ENCODE data around the gene WDR5B. TPM values are rescaled to one million over a fixed set of nuclear protein-coding genes. Genes with fewer than 3 reads are reported as not detected.

The WDR5B gene
- total RNA-seq, 1 donor from 2014 or later, result 11.8 TPM

GRCh38 chr3:122416966-122417365 is 1.1 kb upstream of the WDR5B start:
- H3K4me1 ChIP-seq, result peaks cover 11% of the 10 kb centered on the region
- H4K20me1 ChIP-seq (ENCODE audit: low read depth), result no peaks in the 10 kb centered on the region
- TF ChIP-seq EZH2phosphoT487 (IDR thresholded peaks at IDR 0.05) (no peak), EZH2 (IDR thresholded peaks at IDR 0.05) (no peak)
- H3K27ac ChIP-seq, result no peak overlapping the region
- Mint-ChIP-seq H3K4me1 (peaks cover 26% of the 10 kb centered on the region), H3K27ac (peak overlapping the region; percentile 99), H3K9me3 (no peaks in the 10 kb centered on the region), H3K4me3 (peak overlapping the region; percentile 99), H3K36me3 (peaks cover 4% of the 10 kb centered on the region), H3K27me3 (ENCODE audit: insufficient read depth, low read depth) (peaks cover 4% of the 10 kb centered on the region)
- peak overlapping the region; percentile 89 for H3K4me3 ChIP-seq
- H3K36me3 ChIP-seq, result no peaks in the 10 kb centered on the region
- peak; percentile 7 for DNase-seq (ENCODE audit: low spot score)
- no peaks in the 10 kb centered on the region for H3K9me3 ChIP-seq (ENCODE audit: low read depth)
- H3K27me3 ChIP-seq, result no peaks in the 10 kb centered on the region
- peaks cover 57% of the 10 kb centered on the region for H3K79me2 ChIP-seq (ENCODE audit: low read depth)
- H2AFZ ChIP-seq (replicated peaks), result no peak overlapping the region
- H3K4me2 ChIP-seq, result peak overlapping the region; percentile 89
- peak overlapping the region; percentile 87 for H3K9ac ChIP-seq
- peaks cover 12% of the 10 kb centered on the region for H3F3A ChIP-seq (ENCODE audit: low read depth)

GRCh38 chr3:122415104-122415744 is 638 bp downstream of the WDR5B start:
- H3F3A ChIP-seq (ENCODE audit: low read depth), result peaks cover 3% of the 10 kb centered on the region
- peaks cover under 1% of the 10 kb centered on the region for H3K36me3 Mint-ChIP-seq
- peak overlapping the region; percentile 99 for H3K4me3 Mint-ChIP-seq
- peak overlapping the region; percentile 86 for H2AFZ ChIP-seq (replicated peaks)
- peaks cover 26% of the 10 kb centered on the region for H3K4me1 Mint-ChIP-seq
- peaks cover 11% of the 10 kb centered on the region for H3K4me1 ChIP-seq
- no peaks in the 10 kb centered on the region for H4K20me1 ChIP-seq (ENCODE audit: low read depth)
- peak; percentile 67 for DNase-seq (ENCODE audit: low spot score)
- H3K9ac ChIP-seq, result peak overlapping the region; percentile 87
- no peaks in the 10 kb centered on the region for H3K36me3 ChIP-seq
- H3K27me3 Mint-ChIP-seq (ENCODE audit: insufficient read depth, low read depth), result peaks cover 4% of the 10 kb centered on the region
- H3K27ac ChIP-seq, result no peak overlapping the region
- H3K4me2 ChIP-seq, result peak overlapping the region; percentile 89
- H3K4me3 ChIP-seq, result peak overlapping the region; percentile 89
- H3K27me3 ChIP-seq, result no peaks in the 10 kb centered on the region
- peak overlapping the region; percentile 88 for H3K27ac Mint-ChIP-seq
- TF ChIP-seq EZH2phosphoT487 (IDR thresholded peaks at IDR 0.05) (no peak), EZH2 (IDR thresholded peaks at IDR 0.05) (no peak)
- no peaks in the 10 kb centered on the region for H3K9me3 Mint-ChIP-seq
- no peaks in the 10 kb centered on the region for H3K9me3 ChIP-seq (ENCODE audit: low read depth)
- peaks cover 52% of the 10 kb centered on the region for H3K79me2 ChIP-seq (ENCODE audit: low read depth)

- H3K4me3 ChIP-seq, result peak overlapping the region; percentile 89
- peaks cover 11% of the 10 kb centered on the region for H3K4me1 ChIP-seq
These were observed 1.5 kb downstream of the WDR5B start for GRCh38 chr3:122414391-122414790.

GRCh38 chr3:122410639-122411038 is 5.2 kb downstream of the WDR5B start:
- no peaks in the 10 kb centered on the region for H3F3A ChIP-seq (ENCODE audit: low read depth)
- no peak overlapping the region for H3K27ac ChIP-seq
- peaks cover 24% of the 10 kb centered on the region for H3K79me2 ChIP-seq (ENCODE audit: low read depth)
- no peak overlapping the region for H3K4me2 ChIP-seq
- no peak for DNase-seq (ENCODE audit: low spot score)
- no peaks in the 10 kb centered on the region for H3K9me3 Mint-ChIP-seq
- H3K9me3 ChIP-seq (ENCODE audit: low read depth), result no peaks in the 10 kb centered on the region
- H3K4me3 Mint-ChIP-seq, result no peak overlapping the region
- H3K4me1 ChIP-seq, result peaks cover 4% of the 10 kb centered on the region
- H3K4me3 ChIP-seq, result no peak overlapping the region
- H3K27me3 ChIP-seq, result no peaks in the 10 kb centered on the region
- H2AFZ ChIP-seq (replicated peaks), result no peak overlapping the region
- no peak overlapping the region for H3K9ac ChIP-seq
- H3K36me3 Mint-ChIP-seq, result peaks cover 3% of the 10 kb centered on the region
- TF ChIP-seq EZH2phosphoT487 (IDR thresholded peaks at IDR 0.05), result no peak
- TF ChIP-seq CTCF (IDR thresholded peaks at IDR 0.05), result no peak
- no peak for TF ChIP-seq EZH2 (IDR thresholded peaks at IDR 0.05)
- H3K27ac Mint-ChIP-seq, result no peak overlapping the region
- H4K20me1 ChIP-seq (ENCODE audit: low read depth), result no peaks in the 10 kb centered on the region
- H3K27me3 Mint-ChIP-seq (ENCODE audit: insufficient read depth, low read depth), result no peaks in the 10 kb centered on the region
- no peaks in the 10 kb centered on the region for H3K36me3 ChIP-seq
- peaks cover 13% of the 10 kb centered on the region for H3K4me1 Mint-ChIP-seq

More at GRCh38 chr3:122414391-122414790, 1.5 kb downstream of the WDR5B start:
- H4K20me1 ChIP-seq (ENCODE audit: low read depth), result no peaks in the 10 kb centered on the region
- no peaks in the 10 kb centered on the region for H3F3A ChIP-seq (ENCODE audit: low read depth)
- H3K79me2 ChIP-seq (ENCODE audit: low read depth), result peaks cover 52% of the 10 kb centered on the region
- Mint-ChIP-seq H3K4me3 (peak overlapping the region; percentile 99), H3K36me3 (peaks cover 3% of the 10 kb centered on the region), H3K9me3 (no peaks in the 10 kb centered on the region), H3K4me1 (peaks cover 26% of the 10 kb centered on the region), H3K27me3 (ENCODE audit: insufficient read depth, low read depth) (peaks cover 4% of the 10 kb centered on the region), H3K27ac (no peak overlapping the region)
- H3K27ac ChIP-seq, result no peak overlapping the region
- H3K27me3 ChIP-seq, result no peaks in the 10 kb centered on the region
- TF ChIP-seq CTCF (IDR thresholded peaks at IDR 0.05) (no peak), EZH2phosphoT487 (IDR thresholded peaks at IDR 0.05) (no peak), EZH2 (IDR thresholded peaks at IDR 0.05) (no peak)
- DNase-seq (ENCODE audit: low spot score), result no peak
- H2AFZ ChIP-seq (replicated peaks), result no peak overlapping the region
- peak overlapping the region; percentile 17 for H3K9ac ChIP-seq
- no peak overlapping the region for H3K4me2 ChIP-seq
- no peaks in the 10 kb centered on the region for H3K36me3 ChIP-seq
- no peaks in the 10 kb centered on the region for H3K9me3 ChIP-seq (ENCODE audit: low read depth)
